Activated T-helper 1 cell treated with anti-CD3 and anti-CD28 coated beads, Interleukin-12 subunit alpha, Interleukin-12 subunit beta, Interleukin-2, Interleukin-4 antibody, amounts not matched to agents 30 ng/mL and 10 ng/mL and 1 ng/mL, durations not matched to agents 14 hours and 24 hours and 36 hours (primary cell): Measurements from ENCODE around the gene SLC2A11. TPM values are rescaled to one million over a fixed set of nuclear protein-coding genes. Genes with fewer than 3 reads are reported as not detected.
"Not testable (repeated sequence)": the region's sequence is repeated elsewhere in the genome, so short reads cannot be mapped to it uniquely, and the experiment has no call there.

Experiments
- DNase-seq: peaks from one replicate; pipeline ENCODE4 v3.0.0; 2021; ENCODE audit warnings: low spot score
- H3K27ac Mint-ChIP-seq: one replicate; pipeline ENCODE4 v1.8.0; 2021; ENCODE audit warnings: mild to moderate bottlenecking, mixed read lengths
- H3K27me3 Mint-ChIP-seq: one replicate; pipeline ENCODE4 v1.8.0; 2022; ENCODE audit warnings: mild to moderate bottlenecking, moderate library complexity, mixed read lengths; ENCODE audit not compliant: insufficient read depth
- H3K36me3 Mint-ChIP-seq: one replicate; pipeline ENCODE4 v1.8.0; 2021; ENCODE audit warnings: low read depth, mixed read lengths
- H3K4me1 Mint-ChIP-seq: one replicate; pipeline ENCODE4 v1.8.0; 2021; ENCODE audit warnings: low read depth, mixed read lengths
- H3K4me3 Mint-ChIP-seq: one replicate; pipeline ENCODE4 v1.8.0; 2021; ENCODE audit warnings: mild to moderate bottlenecking, moderate library complexity, mixed read lengths
- H3K9me3 Mint-ChIP-seq: one replicate; pipeline ENCODE4 v1.8.0; 2021; ENCODE audit warnings: mixed read lengths
- intact Hi-C: fragments of 100-400 bp; cut with micrococcal nuclease; formaldehyde crosslinking; loops from one replicate; pipeline ENCODE4 v1.15.1; 2024
- total RNA-seq: library from RNA; stranded (reverse); gene quantifications from 2 replicates; pipeline ENCODE4 v1.2.3, GENCODE V29; 2022

Gene SLC2A11
- total RNA-seq, 1 donor from 2014 or later = 8.4 TPM

DNA sequence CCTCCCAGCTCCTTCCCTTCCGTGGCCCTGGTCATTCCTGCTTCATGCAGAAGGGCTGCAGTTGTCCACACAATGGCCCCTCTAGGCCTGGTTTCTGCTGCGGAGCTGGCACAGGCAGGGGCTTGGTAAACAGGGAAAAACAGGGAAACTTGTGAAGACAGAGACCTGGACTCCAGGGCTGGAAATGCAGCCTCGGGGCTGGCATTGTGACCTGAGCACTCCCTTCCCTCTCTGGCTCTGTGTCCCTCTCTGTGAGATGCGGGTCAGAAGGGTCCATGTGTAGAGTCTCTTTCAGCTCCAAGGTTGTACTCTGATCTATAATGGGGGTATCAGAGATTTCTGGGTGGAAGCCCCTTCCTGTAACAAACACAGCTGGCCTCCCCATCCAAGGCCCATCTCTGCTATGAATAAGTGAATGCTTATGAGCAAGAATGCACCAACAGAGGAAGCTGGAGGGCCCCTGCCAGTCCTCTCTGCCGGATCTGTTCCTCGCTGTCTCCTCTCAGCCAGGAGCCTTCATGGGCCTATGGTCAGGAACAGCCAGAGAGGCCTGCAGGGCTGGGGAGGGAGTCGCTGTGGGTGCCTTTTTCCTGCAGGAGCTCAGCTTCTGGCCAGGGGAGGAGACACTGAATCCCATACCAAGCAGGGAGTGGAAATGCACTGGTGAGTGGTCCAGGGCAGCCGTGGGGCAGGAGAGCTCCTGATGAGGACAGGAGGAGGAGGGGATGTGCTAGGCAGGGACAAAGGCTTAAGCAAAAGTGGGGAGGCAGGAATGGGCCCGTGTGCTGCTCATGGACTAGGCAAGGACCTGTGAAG lies 12.2 kb upstream of the SLC2A11 start:
- Mint-ChIP-seq H3K27me3 (peaks cover 8% of the 10 kb centered on the region), H3K4me3 (no peak overlapping the region), H3K9me3 (no peaks in the 10 kb centered on the region), H3K36me3 (no peaks in the 10 kb centered on the region), H3K4me1 (no peaks in the 10 kb centered on the region), H3K27ac (no peak overlapping the region)
- intact Hi-C loops = no loop called here
- DNase-seq = no peak

DNA sequence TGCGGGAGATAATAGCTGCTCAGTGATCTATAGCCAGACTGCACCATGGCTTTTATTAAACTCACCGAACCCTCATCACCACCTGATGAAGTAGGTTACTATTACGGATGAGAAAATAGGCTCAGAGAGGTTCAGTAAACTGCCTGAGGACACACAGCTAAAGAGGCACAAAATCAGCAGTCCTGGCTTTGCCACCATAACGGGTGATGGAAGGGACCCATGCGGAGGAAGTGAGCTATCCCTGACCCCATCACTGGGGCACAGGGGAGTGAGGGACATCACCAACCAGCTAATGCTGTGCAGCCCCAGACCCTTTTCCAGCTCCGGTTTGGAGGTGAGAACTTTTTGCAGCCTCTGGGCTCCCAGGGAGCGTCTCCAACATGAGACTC lies 11.6 kb upstream of the SLC2A11 start:
- Mint-ChIP-seq H3K27me3 (peaks cover 6% of the 10 kb centered on the region), H3K36me3 (no peaks in the 10 kb centered on the region), H3K27ac (no peak overlapping the region), H3K4me1 (no peaks in the 10 kb centered on the region), H3K4me3 (no peak overlapping the region), H3K9me3 (no peaks in the 10 kb centered on the region)
- DNase-seq = no peak
- intact Hi-C loops = no loop called here

DNA sequence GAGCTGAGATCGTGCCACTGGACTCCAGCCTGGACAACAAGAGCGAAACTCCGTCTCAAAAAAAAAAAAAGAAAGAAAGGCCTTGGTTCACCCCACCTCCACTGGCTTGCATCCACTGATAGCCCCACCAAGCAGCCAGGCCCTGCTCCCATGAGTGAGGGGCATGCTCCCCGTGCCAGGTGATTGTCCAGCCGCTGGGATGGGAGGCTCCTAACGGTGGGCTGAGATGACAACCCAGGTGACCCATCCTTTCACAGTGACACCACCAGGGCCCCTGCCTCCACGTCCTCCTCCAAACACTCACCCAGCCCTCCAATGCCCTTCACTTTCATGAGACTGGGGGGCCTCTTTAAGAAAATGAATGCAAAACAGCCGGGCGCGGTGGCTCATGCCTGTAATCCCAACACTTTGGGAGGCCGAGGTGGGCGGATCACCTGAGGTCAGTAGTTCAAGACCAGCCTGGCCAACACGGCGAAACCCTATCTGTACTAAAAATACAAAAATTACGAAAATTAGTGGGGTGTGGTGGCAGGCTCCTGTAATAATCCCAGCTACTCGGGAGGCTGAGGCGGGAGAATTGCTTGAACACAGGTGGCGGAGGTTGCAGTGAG lies 10.3 kb upstream of the SLC2A11 start:
- no peaks in the 10 kb centered on the region for H3K4me1 Mint-ChIP-seq
- H3K4me3 Mint-ChIP-seq = no peak overlapping the region
- H3K36me3 Mint-ChIP-seq = no peaks in the 10 kb centered on the region
- H3K9me3 Mint-ChIP-seq = no peaks in the 10 kb centered on the region
- peaks cover 8% of the 10 kb centered on the region for H3K27me3 Mint-ChIP-seq
- no peak overlapping the region for H3K27ac Mint-ChIP-seq
- DNase-seq = no peak
- intact Hi-C loops = no loop called here

DNA sequence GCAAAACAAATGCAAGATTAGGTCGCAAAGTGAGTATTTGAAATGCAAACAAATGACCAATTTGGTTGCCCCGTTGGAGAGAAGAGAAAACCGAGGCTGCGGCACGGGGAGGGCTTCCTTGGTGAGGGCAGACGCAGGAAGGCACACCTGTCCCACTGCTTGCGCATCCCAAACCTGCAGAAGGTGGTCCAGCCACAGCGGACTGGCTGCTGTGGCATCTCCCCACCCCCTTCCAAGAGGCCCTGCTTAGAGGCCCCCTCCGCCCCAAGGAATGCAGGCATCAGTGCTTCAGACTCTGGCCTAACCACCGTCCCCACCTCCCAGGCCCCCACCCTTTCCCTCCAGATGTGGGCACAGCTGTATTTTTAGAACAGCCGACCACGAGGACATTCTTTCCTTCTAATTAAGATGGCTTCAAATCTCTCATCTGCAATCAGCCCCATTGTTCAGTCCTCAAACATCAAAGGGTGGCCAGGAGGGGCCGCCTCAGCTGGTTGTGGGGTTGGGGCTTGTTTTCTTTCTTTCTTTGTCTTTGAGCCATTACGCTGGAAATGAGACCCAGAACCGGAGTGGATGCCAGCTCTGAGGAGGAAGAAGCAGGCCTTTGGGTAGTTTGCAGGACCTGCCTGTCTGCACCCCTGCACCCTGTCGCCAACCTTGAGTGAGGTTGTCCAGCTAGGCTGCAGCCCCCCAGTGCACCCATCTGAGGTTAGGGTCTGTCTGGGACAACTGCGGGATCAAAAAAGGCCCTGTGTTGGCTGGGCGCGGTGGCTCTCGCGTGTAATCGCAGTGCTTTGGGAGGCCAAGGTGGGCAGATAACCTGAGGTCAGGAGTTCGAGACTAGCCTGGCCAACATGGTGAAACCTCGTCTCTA lies 9.4 kb upstream of the SLC2A11 start:
- Mint-ChIP-seq H3K27me3 (peaks cover 8% of the 10 kb centered on the region), H3K27ac (no peak overlapping the region), H3K36me3 (no peaks in the 10 kb centered on the region), H3K4me3 (no peak overlapping the region), H3K4me1 (no peaks in the 10 kb centered on the region), H3K9me3 (no peaks in the 10 kb centered on the region)
- intact Hi-C loops = no loop called here
- no peak for DNase-seq

DNA sequence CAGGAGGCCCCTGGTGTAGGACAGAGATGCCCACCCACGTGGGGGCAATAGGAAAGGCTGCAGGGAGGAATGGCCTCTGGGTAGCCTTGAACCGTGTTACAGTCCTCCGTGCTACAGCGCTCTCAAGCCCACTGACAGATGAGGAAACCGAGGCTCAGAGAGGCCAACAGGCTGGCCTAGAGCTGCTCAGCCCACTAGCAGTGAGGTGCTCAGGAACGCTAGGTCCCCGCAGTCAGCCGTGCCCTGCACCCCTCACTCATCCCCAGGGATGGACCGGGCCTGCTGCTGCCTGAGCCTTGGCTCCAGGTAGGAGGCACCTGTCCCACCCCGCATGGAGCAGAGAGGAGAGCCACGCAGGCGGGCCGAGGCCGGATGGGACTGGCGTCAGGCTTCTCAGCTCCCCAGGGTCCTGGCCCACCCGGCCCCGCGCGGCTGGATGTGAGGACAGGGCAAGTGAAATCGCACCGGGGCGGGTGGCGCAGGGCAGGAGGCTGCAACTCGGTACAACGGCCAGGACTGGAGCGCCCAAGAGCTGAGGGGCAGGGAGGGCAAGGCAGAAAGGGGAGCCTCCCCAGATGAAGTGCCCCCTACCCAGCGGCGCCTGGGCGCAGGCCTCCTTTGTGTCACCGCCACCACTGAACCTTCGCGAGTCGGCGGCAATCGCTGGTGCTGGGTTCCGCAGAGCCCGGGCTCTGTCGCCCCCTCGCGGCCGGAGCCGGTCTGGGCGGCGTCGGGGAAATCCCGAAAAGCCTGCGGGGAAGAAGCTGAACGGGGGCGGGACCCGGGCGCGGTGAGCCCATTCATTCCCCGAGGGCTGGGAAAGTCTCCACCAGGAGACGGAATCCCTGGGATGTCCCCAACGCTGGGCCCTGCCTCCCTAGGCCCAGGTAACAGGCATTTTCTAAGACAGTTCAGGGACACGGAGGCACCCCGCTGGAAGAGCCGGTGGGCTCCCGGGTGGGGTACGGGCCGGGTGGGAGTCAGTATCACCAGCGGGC lies 8.4 kb upstream of the SLC2A11 start:
- Mint-ChIP-seq H3K4me1 (no peaks in the 10 kb centered on the region), H3K9me3 (no peaks in the 10 kb centered on the region), H3K36me3 (no peaks in the 10 kb centered on the region), H3K27ac (no peak overlapping the region), H3K4me3 (no peak overlapping the region), H3K27me3 (peaks cover 8% of the 10 kb centered on the region)
- intact Hi-C loops = loop anchor here (1.0 to 5.0 kb wide), 3 partner anchors 81 to 457 kb away; no protein-coding TSS in a partner anchor
- DNase-seq = peak; percentile 82

DNA sequence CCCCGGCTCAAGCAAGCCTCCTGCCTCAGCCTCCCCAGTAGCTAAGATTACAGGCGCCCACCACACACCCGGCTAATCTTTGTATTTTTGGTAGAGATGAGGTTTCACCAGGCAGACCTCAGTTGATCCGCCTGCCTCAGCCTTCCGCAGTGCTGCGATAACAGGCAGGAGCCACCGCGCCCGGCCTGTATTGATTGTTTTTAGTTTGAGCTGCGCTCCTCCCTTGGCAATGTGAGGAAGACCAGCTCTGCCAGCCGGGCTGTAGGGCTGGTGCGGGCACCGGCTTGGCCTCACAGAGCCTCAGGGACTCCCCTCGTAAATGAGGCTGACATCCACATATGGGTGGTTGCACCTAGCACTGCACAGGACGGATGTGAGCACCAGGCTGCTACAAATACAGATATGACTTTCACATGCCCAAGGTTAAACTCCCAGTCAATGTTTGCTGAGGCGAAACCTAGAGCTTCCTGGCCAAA lies 7.5 kb upstream of the SLC2A11 start:
- no peaks in the 10 kb centered on the region for H3K36me3 Mint-ChIP-seq
- peaks cover 8% of the 10 kb centered on the region for H3K27me3 Mint-ChIP-seq
- no peaks in the 10 kb centered on the region for H3K4me1 Mint-ChIP-seq
- no peak overlapping the region for H3K4me3 Mint-ChIP-seq
- no peak for DNase-seq
- intact Hi-C loops = loop anchor here (5.0 kb wide), 1 partner anchor 458 kb away; no protein-coding TSS in a partner anchor
- no peaks in the 10 kb centered on the region for H3K9me3 Mint-ChIP-seq
- H3K27ac Mint-ChIP-seq = no peak overlapping the region

DNA sequence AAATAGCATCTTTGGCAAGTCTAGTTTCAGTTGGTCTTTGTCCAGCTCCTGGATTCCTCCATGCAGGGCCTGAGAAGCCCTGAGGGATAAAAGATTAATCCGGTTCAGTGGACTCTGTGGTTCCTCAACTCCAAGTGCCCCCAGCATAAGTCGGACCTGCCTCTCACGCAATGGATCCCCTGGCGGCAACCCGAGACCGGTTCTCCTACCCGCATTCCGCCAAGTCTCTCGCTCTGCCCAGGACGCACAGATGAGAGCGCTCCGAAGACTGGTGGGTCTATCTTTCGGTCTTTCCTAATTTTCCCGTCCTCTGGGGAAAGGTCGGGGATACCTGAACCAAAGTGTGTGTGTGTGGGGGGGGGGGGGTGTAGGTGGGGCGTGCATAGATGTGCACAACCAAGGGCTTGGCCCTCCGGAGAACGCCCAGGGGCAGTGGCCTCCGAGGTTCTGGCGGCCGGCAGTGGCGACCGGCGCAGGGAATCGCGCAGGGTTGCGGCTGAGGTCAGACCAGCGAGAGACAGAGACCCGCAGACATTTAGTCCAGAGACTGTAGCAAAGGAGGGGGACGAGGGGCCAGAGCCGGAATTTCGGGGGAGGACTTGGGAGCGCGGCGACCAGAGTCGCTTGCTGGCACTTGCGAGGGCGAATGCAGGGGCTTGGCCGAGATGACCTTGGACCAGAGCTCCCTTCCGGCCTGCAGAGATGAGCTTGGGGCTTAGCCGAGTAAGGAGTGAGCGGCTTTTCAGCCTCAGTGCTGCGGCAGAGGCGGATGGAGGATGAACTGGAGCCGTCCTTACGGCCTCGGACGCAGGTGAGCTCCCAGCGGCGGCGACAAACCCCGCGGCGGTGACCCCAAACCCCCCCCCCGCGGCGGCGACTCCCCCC lies 712 bp upstream of the SLC2A11 start:
- Mint-ChIP-seq H3K36me3 (no peaks in the 10 kb centered on the region), H3K4me1 (peaks cover 21% of the 10 kb centered on the region), H3K4me3 (peak overlapping the region; percentile 88), H3K27ac (peak overlapping the region; percentile 31), H3K9me3 (no peaks in the 10 kb centered on the region), H3K27me3 (peaks cover 4% of the 10 kb centered on the region)
- intact Hi-C loops = loop anchor here (2.0 to 5.0 kb wide), 4 partner anchors 18 to 70 kb away; partner anchors contain the start of genes DERL3, MIF and SMARCB1
- no peak for DNase-seq

DNA sequence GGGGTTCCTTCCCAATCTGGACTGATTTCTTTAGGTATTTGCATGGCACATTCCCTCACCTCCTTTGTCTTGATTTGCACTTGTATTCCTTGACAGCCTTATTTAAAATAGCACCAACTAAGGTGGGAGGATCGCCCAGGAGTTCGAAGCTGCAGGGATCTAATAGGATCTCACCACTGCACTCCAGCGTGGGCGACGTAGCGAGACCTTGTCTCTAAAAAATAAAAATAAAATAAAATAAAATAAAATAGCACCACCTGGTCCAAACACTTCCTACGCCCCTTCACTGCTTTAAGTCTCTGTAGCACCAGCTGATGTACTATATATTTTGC lies 775 bp downstream of the SLC2A11 start:
- DNase-seq = no peak
- H3K27ac Mint-ChIP-seq = peak overlapping the region; percentile 75
- H3K9me3 Mint-ChIP-seq = no peaks in the 10 kb centered on the region
- H3K4me3 Mint-ChIP-seq = peak overlapping the region; percentile 88
- H3K4me1 Mint-ChIP-seq = peaks cover 21% of the 10 kb centered on the region
- no peaks in the 10 kb centered on the region for H3K36me3 Mint-ChIP-seq
- intact Hi-C loops = loop anchor here (5.0 kb wide), 1 partner anchor 54 kb away; no protein-coding TSS in a partner anchor
- H3K27me3 Mint-ChIP-seq = peaks cover 4% of the 10 kb centered on the region

DNA sequence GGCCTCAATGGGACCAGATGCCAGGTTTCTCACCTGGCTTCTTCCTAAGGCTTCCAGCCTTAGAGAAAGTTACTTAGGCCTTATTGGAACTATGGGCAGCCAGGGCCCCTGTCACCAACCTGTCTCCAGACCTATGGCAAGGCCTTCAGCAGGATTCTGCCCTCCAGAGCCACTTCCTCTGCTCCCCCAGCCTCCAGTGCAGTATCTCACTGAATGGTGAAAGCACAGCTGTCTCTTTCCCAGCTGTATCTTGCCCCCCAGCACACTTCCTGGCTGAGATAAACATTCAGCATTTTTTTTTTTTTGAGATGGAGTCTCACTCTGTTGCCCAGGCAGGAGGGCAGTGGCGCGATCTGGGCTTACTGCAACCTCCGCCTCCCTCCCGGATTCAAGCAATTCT lies 1.5 kb downstream of the SLC2A11 start:
- Mint-ChIP-seq H3K4me1 (peaks cover 21% of the 10 kb centered on the region), H3K9me3 (no peaks in the 10 kb centered on the region), H3K4me3 (peak overlapping the region; percentile 88), H3K36me3 (no peaks in the 10 kb centered on the region), H3K27ac (no peak overlapping the region), H3K27me3 (peaks cover 4% of the 10 kb centered on the region)
- no peak for DNase-seq
- intact Hi-C loops = loop anchor here (5.0 kb wide), 1 partner anchor 53 kb away; no protein-coding TSS in a partner anchor

DNA sequence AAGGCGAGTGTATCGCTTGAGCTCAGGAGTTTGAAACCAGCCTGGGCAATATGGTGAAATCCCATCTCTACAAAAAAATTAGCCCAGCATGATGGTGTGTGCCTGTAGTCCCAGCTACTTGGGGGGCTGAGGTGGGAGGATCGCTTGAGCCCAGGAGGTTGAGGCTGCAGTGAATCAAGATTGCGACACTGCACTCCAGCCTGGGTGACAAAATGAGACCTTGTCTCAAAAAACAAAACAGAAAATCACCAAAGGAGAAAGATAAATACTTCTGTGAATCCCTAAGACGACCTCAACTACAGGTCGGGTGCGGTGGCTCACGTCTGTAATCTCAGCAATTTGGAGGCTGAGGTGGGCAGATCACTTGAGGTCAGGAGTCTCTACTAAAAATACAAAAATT lies 2.5 kb downstream of the SLC2A11 start:
- H3K4me1 Mint-ChIP-seq = peaks cover 21% of the 10 kb centered on the region
- H3K27me3 Mint-ChIP-seq, DNase-seq, H3K27ac Mint-ChIP-seq, H3K9me3 Mint-ChIP-seq, H3K4me3 Mint-ChIP-seq, H3K36me3 Mint-ChIP-seq: not testable (repeated sequence)
- intact Hi-C loops = loop anchor here (5.0 kb wide), 1 partner anchor 97 kb away; no protein-coding TSS in a partner anchor

DNA sequence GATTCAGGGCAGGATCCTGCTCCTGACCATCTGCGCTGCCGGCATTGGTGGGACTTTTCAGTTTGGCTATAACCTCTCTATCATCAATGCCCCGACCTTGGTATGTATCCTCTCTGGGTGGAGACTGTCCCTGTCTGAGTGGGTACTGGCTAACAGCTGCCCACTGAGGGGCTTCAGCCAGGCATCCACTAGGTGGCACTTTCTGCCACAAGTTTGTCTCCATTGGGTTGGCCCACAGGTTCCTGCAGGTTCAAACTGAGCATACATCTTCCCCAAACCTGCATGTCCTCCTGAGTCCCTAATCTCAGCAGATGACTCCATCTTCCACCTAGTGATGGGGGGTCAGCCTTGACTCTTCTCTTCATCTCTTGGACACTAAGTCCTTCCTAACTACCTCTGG lies 4.4 kb downstream of the SLC2A11 start:
- H3K9me3 Mint-ChIP-seq = no peaks in the 10 kb centered on the region
- H3K4me1 Mint-ChIP-seq = peaks cover 16% of the 10 kb centered on the region
- H3K4me3 Mint-ChIP-seq = no peak overlapping the region
- no peak for DNase-seq
- no peaks in the 10 kb centered on the region for H3K36me3 Mint-ChIP-seq
- no peak overlapping the region for H3K27ac Mint-ChIP-seq
- intact Hi-C loops = loop anchor here (5.0 kb wide), 1 partner anchor 95 kb away; no protein-coding TSS in a partner anchor
- H3K27me3 Mint-ChIP-seq = no peaks in the 10 kb centered on the region
